Activated naive CD8-positive, alpha-beta T cell treated with anti-CD3 and anti-CD28 coated beads, Interleukin-2, amount 50 U/mL, for 24 hours (primary cell): ENCODE measurements around the gene SOD3.

ENCODE experiments used
- ATAC-seq: fragments of 150-1000 bp; cut with Tn5 transposase; one replicate; pipeline ENCODE4 v1.10.0; 2021
- DNase-seq: peaks from one replicate; pipeline ENCODE4 v3.0.0; 2021
- H3K27ac Mint-ChIP-seq: one replicate; pipeline ENCODE4 v1.8.0; 2021; ENCODE audit warnings: mild to moderate bottlenecking, mixed read lengths
- H3K27me3 Mint-ChIP-seq: one replicate; pipeline ENCODE4 v1.8.0; 2021; ENCODE audit warnings: mixed read lengths
- H3K36me3 Mint-ChIP-seq: one replicate; pipeline ENCODE4 v1.8.0; 2021; ENCODE audit warnings: low read depth, mixed read lengths
- H3K4me1 Mint-ChIP-seq: one replicate; pipeline ENCODE4 v1.8.0; 2021; ENCODE audit warnings: mixed read lengths
- H3K4me3 Mint-ChIP-seq: one replicate; pipeline ENCODE4 v1.8.0; 2021; ENCODE audit warnings: mild to moderate bottlenecking, moderate library complexity, mixed read lengths
- H3K9me3 Mint-ChIP-seq: one replicate; pipeline ENCODE4 v1.8.0; 2021; ENCODE audit warnings: mixed read lengths

SOD3 gene

GRCh38 chr4:24794916-24795665, at the start of gene SOD3:
TSS of gene SOD3 (plus strand) at chr4:24795573. CDS start at chr4:24799522, 3,949 bp downstream.
- Mint-ChIP-seq H3K9me3 (no peaks in the 10 kb centered on the region), H3K36me3 (no peaks in the 10 kb centered on the region), H3K27me3 (peaks cover 22% of the 10 kb centered on the region), H3K27ac (no peak within 1 kb of the TSS), H3K4me3 (no peak within 1 kb of the TSS), H3K4me1 (no peaks in the 10 kb centered on the region)
- ATAC-seq, result no peak
- DNase-seq, result no peak

- no peak for DNase-seq
- no peaks in the 10 kb centered on the region for H3K36me3 Mint-ChIP-seq
- no peaks in the 10 kb centered on the region for H3K4me1 Mint-ChIP-seq
- H3K4me3 Mint-ChIP-seq, result no peak overlapping the region
- H3K27ac Mint-ChIP-seq, result no peak overlapping the region
- ATAC-seq, result no peak
- H3K9me3 Mint-ChIP-seq, result no peaks in the 10 kb centered on the region
- H3K27me3 Mint-ChIP-seq, result peaks cover 6% of the 10 kb centered on the region
Observed at GRCh38 chr4:24747234-24747975, 48.0 kb upstream of the SOD3 start.

- DNase-seq, result no peak
- ATAC-seq, result no peak
- Mint-ChIP-seq H3K4me3 (no peak overlapping the region), H3K36me3 (no peaks in the 10 kb centered on the region), H3K9me3 (no peaks in the 10 kb centered on the region), H3K27ac (no peak overlapping the region), H3K4me1 (no peaks in the 10 kb centered on the region), H3K27me3 (peaks cover 4% of the 10 kb centered on the region)
Observed at GRCh38 chr4:24748023-24748422, 47.4 kb upstream of the SOD3 start.

- Mint-ChIP-seq H3K27ac (no peak overlapping the region), H3K36me3 (no peaks in the 10 kb centered on the region), H3K9me3 (no peaks in the 10 kb centered on the region), H3K4me3 (no peak overlapping the region), H3K4me1 (no peaks in the 10 kb centered on the region), H3K27me3 (peaks cover 3% of the 10 kb centered on the region)
- no peak for DNase-seq
- no peak for ATAC-seq
Observed at GRCh38 chr4:24748758-24749350, 46.5 kb upstream of the SOD3 start.

GRCh38 chr4:24750106-24750505, 45.3 kb upstream of the SOD3 start:
- Mint-ChIP-seq H3K27ac (no peak overlapping the region), H3K4me1 (no peaks in the 10 kb centered on the region), H3K36me3 (no peaks in the 10 kb centered on the region), H3K9me3 (peaks cover 7% of the 10 kb centered on the region), H3K4me3 (no peak overlapping the region), H3K27me3 (peaks cover 3% of the 10 kb centered on the region)
- DNase-seq (no peak), ATAC-seq (no peak)

GRCh38 chr4:24751926-24752539, 43.3 kb upstream of the SOD3 start:
- Mint-ChIP-seq H3K27ac (no peak overlapping the region), H3K4me1 (no peaks in the 10 kb centered on the region), H3K36me3 (no peaks in the 10 kb centered on the region), H3K9me3 (peaks cover 18% of the 10 kb centered on the region), H3K27me3 (peaks cover 3% of the 10 kb centered on the region), H3K4me3 (no peak overlapping the region)
- ATAC-seq (no peak), DNase-seq (no peak)

GRCh38 chr4:24753519-24753918, 41.9 kb upstream of the SOD3 start:
- DNase-seq, result no peak

GRCh38 chr4:24754571-24754970, 40.8 kb upstream of the SOD3 start:
- Mint-ChIP-seq H3K36me3 (no peaks in the 10 kb centered on the region), H3K4me3 (no peak overlapping the region), H3K9me3 (peaks cover 34% of the 10 kb centered on the region), H3K4me1 (no peaks in the 10 kb centered on the region), H3K27ac (no peak overlapping the region), H3K27me3 (peaks cover 3% of the 10 kb centered on the region)
- DNase-seq, result no peak
- ATAC-seq, result no peak

More at GRCh38 chr4:24753519-24753918, 41.9 kb upstream of the SOD3 start:
- Mint-ChIP-seq H3K4me1 (no peaks in the 10 kb centered on the region), H3K27ac (no peak overlapping the region), H3K4me3 (no peak overlapping the region), H3K27me3 (peaks cover 3% of the 10 kb centered on the region), H3K36me3 (no peaks in the 10 kb centered on the region), H3K9me3 (peaks cover 30% of the 10 kb centered on the region)
- ATAC-seq, result no peak

- H3K27ac Mint-ChIP-seq, result no peak overlapping the region
Observed at GRCh38 chr4:24763631-24764297, 31.6 kb upstream of the SOD3 start.

GRCh38 chr4:24764345-24764744, 31.0 kb upstream of the SOD3 start:
- ATAC-seq (no peak), DNase-seq (no peak)
- H3K27me3 Mint-ChIP-seq, result peaks cover 2% of the 10 kb centered on the region
- H3K9me3 Mint-ChIP-seq, result peaks cover under 1% of the 10 kb centered on the region
- no peak overlapping the region for H3K27ac Mint-ChIP-seq
- no peaks in the 10 kb centered on the region for H3K4me1 Mint-ChIP-seq
- no peaks in the 10 kb centered on the region for H3K36me3 Mint-ChIP-seq
- no peak overlapping the region for H3K4me3 Mint-ChIP-seq

More at GRCh38 chr4:24763631-24764297, 31.6 kb upstream of the SOD3 start:
- Mint-ChIP-seq H3K36me3 (no peaks in the 10 kb centered on the region), H3K4me3 (no peak overlapping the region), H3K4me1 (no peaks in the 10 kb centered on the region), H3K9me3 (peaks cover 3% of the 10 kb centered on the region), H3K27me3 (peaks cover 2% of the 10 kb centered on the region)
- DNase-seq, result no peak
- no peak for ATAC-seq

- no peak for DNase-seq
- no peak for ATAC-seq
- H3K27me3 Mint-ChIP-seq, result no peaks in the 10 kb centered on the region
- H3K4me3 Mint-ChIP-seq, result no peak overlapping the region
- peaks cover 10% of the 10 kb centered on the region for H3K4me1 Mint-ChIP-seq
- H3K36me3 Mint-ChIP-seq, result no peaks in the 10 kb centered on the region
- no peak overlapping the region for H3K27ac Mint-ChIP-seq
- H3K9me3 Mint-ChIP-seq, result no peaks in the 10 kb centered on the region
Observed at GRCh38 chr4:24765376-24765988, 29.9 kb upstream of the SOD3 start.

GRCh38 chr4:24768006-24768405, 27.4 kb upstream of the SOD3 start:
- DNase-seq (no peak), ATAC-seq (no peak)
- Mint-ChIP-seq H3K4me1 (peaks cover 11% of the 10 kb centered on the region), H3K27me3 (no peaks in the 10 kb centered on the region), H3K27ac (no peak overlapping the region), H3K9me3 (no peaks in the 10 kb centered on the region), H3K36me3 (no peaks in the 10 kb centered on the region), H3K4me3 (no peak overlapping the region)

- Mint-ChIP-seq H3K27ac (no peak overlapping the region), H3K36me3 (no peaks in the 10 kb centered on the region), H3K4me1 (peaks cover 11% of the 10 kb centered on the region), H3K4me3 (no peak overlapping the region), H3K9me3 (no peaks in the 10 kb centered on the region), H3K27me3 (no peaks in the 10 kb centered on the region)
- DNase-seq, result no peak
- ATAC-seq, result no peak
Observed at GRCh38 chr4:24768604-24769003, 26.8 kb upstream of the SOD3 start.

GRCh38 chr4:24769571-24769970, 25.8 kb upstream of the SOD3 start:
- H3K27me3 Mint-ChIP-seq, result no peaks in the 10 kb centered on the region
- H3K27ac Mint-ChIP-seq, result no peak overlapping the region
- no peak overlapping the region for H3K4me3 Mint-ChIP-seq
- no peaks in the 10 kb centered on the region for H3K36me3 Mint-ChIP-seq
- DNase-seq, result no peak
- H3K9me3 Mint-ChIP-seq, result no peaks in the 10 kb centered on the region
- peaks cover 11% of the 10 kb centered on the region for H3K4me1 Mint-ChIP-seq
- no peak for ATAC-seq
